HUDEP-2 (cell line): ENCODE measurements around the gene CHRDL2.
"Not testable (repeated sequence)": the region's sequence is repeated elsewhere in the genome, so short reads cannot be mapped to it uniquely, and the experiment has no call there.

Experiments
- DNase-seq, 76 experiments: peaks; one replicate each; lab custom pipeline; 2025; ENCODE audit not compliant: unreplicated experiment in 76 of 76; lab: John Stamatoyannopoulos, UW

CHRDL2 gene, protein sequence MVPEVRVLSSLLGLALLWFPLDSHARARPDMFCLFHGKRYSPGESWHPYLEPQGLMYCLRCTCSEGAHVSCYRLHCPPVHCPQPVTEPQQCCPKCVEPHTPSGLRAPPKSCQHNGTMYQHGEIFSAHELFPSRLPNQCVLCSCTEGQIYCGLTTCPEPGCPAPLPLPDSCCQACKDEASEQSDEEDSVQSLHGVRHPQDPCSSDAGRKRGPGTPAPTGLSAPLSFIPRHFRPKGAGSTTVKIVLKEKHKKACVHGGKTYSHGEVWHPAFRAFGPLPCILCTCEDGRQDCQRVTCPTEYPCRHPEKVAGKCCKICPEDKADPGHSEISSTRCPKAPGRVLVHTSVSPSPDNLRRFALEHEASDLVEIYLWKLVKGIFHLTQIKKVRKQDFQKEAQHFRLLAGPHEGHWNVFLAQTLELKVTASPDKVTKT

DNA sequence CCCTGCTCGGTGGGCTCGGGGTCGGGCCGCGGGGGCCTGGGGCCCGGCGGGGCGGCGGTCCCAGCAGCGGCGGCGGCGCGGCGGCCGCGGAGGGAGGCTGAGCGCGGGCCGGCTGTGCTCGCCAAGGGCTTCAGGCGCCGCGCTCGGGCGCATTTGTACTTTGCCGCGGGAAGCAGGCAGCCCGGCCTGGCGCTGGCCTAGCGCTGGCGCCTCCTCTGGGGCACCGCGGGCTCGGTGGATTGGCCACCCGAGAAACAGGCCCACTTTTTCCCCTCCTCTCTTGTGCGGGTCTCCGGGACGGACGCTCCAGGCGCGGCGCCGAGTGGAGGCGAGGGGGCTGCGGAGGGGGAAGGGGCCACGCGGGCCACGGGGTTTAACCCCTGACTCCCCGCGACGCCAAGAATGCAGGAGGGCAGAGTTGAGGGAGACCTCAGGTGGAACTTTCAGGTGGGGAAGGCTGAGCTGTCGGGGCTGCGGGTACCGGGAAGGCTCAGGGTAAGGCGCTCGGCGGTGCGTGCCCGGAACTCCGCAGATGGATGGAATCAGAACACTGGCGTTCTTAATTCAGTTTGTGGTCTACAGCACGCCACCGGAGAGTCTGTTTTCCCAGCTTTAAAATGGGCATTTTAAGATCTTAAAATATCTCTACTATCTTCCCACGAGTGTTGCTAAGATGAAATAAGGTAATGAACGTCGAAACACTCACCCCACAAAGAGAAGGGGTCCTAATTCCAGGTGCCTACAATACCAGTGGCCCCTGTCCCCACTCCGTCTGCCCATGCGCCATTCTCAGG is at the start of gene CHRDL2:
Gene CHRDL2, minus strand, starts transcription at position 126 of the 794 bp plus-strand sequence. CDS start 538 bp downstream, outside the sequence.
- no peak for DNase-seq

DNA sequence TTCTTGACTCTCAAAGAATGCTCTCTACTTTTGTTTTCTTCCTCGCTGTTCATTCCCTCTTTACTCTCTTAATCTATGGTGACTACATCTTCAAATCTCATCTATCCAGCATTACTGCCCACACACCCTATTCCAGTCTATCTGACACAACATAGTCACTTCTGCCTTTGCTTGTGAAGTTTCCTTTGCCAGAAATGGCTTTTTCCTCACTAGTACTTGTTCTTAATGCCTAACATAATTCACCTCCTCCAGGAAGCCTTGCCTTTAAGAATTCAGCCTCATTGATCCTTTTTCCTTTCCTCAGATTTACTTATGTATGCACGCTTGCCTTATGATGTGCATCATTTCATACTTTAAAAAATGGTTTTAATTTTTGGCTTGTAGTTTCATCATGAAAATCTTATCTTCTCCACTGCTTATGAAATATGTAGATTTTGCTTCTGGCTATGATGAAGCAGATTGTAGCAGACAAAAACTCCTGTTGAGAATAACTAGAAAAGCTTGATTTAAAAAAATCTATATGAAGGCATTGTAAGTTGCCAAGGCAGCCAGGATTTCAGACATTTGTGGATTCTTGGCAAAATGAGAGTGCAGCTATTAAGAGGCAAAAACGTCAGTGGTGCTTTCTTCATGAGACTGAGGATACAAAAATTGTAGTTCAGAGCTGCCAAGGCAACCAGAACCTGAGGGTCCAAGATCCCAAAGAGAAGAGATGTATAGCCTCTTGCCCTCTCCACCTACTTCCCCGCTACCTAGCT is 49.2 kb upstream of the CHRDL2 start:
- DNase-seq = no peak

DNA sequence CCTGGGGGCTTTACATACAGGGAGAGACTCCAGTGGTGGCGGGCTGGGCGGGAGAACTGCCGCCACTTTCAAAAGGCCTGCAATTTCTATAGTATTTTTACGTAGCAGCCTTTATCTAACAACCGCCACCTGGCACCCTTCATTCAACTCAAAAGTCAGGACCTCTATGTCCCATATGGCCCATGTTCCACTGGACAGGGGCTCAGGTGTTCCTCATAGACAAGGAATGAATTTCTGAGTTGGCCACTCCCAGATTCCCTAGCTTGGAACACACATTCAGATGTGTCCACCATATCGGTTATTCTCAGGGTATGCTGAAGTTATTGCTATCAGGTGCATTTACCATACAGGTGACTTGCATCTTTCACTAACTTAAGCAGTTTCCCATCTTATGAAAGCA is 47.4 kb upstream of the CHRDL2 start:
- no peak for DNase-seq

DNA sequence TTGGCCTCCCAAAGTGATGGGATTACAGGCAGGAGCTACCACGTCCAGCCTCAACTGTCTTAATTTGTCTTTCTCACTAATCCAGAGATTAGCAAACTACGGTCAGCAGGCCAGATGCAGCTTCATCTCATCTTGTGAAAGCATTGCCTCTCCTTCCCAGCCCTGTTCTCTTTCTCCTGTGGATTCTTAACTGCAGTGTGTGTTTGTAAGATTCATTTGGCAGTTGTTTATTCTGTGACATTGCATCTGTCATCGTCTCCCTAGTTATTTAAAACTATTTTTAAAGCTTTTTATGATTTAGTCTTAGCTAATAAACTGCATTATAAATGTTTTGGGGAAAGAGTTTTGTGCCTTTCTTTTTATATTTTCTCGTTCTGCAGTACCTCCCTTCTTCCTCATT is 46.7 kb upstream of the CHRDL2 start:
- no peak for DNase-seq

DNA sequence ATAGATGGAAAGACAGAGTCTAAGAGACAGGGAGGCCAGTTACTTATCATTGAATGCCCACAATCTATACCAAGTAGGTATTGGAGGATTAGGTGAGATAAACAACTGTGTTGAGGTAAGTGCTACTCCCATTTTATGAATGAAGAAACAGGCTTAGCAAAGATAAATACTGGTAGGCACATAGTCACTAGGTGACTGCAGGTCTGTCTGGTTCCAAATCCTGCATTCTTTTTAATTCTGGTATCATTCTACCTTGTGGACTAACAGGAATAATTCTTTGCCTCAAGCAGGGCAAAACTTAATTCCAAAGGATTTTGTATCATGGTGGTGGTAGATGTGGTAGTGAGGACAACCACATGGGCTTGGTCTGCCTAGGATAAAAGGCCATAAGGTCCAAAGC is 45.8 kb upstream of the CHRDL2 start:
- no peak for DNase-seq

DNA sequence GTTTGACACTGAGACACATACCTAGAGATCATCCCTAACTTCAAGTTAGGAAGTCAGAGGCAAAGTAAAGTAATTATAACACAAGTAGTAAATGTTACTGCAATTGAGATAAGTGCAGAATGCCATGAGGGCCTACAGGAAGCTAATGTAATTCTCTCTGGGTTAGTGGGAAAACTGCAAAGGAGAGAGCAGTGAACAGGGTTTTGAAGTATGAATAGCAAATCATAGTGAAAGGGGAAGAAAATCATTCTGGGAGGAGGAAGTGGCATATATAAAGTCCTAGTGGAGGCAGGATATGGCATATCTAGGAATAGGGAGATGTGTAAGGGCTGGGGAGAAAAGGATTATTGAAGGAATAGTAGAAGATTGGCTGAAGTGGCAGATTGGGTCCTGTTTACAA is 45.3 kb upstream of the CHRDL2 start:
- DNase-seq = no peak

DNA sequence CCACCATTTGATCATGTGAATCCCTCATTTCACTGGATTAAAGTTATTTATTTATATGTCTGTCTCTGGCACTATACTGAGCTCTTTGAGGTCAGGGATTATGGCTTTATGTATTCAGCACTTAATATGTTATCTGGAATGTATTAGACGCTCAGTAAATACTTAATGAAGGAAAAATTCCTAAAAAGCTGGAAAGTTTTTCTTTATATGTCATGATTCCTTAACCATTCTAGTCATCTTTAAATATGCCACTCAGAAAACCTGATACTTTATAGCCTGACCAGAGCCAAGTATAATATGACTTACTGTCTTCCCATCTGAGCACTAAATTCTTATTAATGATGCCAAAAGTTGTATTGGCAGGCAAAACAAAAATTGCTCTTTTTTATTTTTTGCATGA is 44.5 kb upstream of the CHRDL2 start:
- DNase-seq = no peak

DNA sequence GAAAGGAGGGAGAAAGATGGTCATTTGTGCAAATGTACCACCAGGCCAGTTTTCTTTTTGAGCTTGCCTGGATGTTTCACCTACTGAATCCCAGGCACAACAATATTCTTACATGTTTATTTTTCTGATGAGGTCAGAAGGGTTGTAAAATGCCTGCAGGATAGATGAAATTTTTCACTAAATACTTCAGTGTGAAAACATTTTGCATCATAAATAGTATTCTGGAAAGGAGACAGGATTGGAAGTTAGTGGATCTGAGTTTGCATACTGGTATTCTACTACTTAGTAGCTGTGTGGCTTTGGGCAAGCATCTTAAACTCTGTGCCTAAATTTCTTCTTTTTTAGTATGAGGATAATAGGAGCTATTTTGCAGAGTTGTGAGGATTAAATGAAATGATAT is 42.2 kb upstream of the CHRDL2 start:
- DNase-seq = no peak

DNA sequence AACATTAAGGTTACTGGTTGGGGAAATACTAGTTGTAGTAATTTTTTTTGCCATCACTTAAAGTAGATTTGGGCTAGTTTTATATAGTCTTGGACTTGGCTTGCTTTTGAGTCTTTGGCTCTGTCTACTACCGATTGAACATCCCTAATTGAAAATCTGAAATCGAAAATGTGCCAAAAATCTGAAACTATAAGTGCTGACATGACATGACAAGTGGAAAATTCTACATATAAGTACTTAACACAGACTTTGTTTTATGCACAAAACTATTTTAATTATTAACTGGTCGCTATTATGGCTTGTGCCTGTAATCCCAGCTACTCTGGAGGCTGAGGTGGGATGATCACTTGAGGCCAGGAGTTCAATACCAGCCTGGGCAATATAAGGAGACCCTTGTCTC is 39.9 kb upstream of the CHRDL2 start:
- DNase-seq = no peak

DNA sequence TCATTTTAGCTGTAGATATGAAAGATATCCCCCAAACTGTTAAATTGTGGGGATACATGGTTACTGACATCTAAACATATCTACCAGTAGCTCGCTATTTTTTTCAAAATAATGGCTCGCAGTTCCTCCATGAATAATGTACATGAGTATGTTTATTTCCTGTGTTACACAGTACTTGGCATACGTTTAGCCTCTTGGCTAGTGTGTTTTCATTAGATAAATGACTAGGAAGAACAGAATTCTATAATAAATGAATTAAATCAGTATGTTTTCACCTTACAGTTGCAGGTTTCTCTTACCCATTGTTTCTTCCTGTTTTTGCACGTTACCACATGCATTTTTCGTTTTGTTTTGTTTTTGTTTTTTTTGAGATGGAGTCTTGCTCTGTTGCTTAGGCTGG is 39.2 kb upstream of the CHRDL2 start:
- DNase-seq = no peak

DNA sequence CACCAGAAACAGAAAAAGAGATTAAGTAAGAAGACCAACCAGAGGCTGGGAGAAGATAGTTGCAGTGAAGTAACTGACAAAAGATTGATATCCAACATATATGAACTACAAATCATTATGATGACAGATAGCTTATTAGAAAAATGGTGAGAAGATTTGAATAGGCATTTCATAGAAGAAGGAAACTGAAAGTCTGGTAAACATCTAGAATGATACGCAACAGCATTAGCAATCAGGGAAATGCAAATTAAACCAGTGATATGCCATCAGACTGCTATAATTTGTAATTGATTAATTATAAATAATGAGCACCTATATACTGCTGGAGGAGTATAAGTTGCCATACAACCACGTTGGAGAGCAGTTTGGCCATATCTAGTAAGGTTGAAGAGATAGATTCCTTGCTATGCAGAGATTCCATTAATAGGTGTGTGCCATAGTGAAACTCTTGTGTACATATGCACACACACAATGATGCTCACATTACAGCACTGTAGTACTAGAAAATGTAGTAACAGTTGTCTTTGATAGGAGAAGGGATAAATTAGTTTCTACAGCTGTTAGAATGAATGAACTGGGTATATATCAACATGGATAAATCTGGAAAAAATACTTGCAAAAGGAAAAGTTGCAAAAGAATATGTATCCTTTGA is 38.0 kb upstream of the CHRDL2 start:
- no peak for DNase-seq

DNA sequence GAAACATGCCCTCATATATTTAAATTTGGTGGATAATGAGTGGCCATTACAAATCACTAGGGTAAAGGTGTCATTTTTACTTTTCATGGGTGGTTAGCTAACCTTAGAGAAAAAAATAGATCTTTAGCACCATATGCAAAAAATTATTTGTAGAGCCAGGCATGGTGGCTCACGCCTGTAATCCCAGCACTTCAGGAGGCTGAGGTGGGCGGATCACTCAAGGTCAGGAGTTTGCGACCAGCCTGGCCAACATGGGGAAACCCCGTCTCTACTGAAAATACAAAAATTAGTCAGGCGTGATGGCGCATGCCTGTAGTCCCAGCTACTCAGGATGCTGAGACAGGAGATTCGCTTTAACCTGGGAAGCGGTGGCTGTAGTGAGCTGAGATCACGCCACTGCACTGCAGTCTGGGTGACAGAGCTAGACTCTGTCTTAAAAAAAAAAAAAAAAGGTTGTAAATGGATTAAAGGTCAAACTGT is 37.0 kb upstream of the CHRDL2 start:
- not testable (repeated sequence) for DNase-seq

DNA sequence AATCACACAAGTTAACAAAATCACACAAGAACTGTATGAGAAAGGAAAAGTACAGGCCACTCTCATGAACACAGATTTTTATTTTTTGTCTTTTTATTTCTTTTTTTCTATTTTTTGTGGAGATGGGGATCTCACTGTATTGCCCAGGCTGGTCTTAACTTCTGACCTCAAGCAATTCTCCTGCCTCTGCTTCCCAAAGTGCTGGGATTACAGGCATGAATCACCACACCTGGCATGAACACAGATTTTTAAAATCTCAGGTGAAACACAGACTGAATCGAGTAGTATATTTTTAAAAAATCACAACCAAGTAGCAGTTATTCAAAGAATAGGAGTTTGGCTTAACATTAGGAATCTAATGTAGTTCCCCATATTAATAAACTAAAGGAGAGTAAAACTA is 35.7 kb upstream of the CHRDL2 start:
- no peak for DNase-seq

DNA sequence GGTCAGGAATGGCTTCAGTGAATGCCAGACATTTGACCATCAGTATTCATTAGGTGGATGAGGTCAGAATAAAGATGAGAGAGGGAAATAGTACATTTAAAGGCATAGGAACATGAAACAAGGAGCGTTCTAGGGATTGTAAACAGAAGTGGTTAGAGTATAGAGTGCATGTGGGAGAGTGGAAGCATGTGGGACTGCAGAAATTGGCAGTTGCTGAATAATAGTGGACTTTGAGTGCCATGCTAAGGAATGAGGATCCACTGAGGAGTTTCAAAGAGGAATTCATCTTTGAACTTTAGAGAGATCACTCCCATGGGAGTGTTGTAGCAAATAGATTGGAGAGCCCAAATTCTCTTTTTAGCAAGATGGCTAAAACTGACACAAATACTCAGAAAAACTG is 25.3 kb upstream of the CHRDL2 start:
- no peak for DNase-seq

DNA sequence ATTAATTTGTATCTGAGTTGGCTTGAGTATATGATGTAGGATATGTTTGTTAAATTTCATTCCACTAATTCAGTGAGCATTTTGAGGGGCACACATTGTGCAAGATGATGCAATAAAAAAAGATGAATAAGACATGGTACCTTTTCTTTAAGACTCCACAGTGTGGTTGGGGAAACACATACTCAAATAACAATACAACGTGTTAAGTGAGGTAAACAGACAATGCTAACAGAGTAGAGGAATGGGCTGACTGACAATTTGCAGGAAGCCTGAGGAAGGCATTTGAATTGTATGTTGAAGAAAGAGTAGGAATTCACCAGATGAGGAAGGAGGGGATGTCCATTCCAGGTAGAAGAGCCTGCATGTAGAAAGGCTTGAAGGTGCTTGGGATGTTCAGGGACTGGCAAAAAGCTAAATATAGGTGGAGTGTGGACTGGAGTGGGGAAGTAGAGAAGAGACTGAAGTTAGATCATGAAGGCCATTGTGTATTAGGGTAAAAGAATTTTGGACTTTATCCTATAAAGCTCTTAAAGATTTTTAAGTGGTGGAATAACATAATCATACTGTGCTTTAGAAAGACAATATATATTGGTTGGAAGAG is 24.3 kb upstream of the CHRDL2 start:
- no peak for DNase-seq

DNA sequence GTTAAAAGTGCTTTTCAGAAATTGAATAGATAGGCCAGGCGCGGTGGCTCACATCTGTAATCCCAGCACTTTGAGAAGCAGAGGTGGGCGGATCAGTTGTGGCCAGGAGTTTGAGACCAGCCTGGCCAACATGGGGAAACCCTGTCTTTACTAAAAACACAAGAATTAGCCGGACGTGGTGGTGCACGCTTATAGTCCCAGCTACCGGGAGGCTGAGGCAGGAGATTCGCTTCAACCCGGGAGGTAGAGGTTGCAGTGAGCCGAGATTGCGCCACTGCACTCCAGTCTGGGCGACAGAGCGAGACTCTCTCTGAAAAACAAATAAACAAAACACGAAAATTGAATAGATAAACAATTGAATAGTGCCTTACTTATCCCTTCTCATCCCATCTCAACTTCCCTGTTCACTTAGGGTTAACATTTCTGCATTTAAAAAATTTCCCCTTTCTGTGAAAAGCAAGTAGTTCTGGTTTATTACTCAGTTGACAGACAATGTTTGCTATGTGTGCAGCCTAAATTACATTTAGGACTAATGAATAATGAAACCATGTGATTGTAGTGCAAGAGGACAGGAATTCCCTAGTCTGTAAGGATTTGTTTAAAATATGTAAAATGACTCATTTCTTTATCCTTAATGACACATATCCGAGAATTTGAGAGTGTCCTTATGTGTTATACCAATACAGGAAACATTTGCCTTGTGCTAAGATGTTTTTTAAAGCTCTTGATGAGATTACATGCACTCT is 23.5 kb upstream of the CHRDL2 start:
- no peak for DNase-seq

DNA sequence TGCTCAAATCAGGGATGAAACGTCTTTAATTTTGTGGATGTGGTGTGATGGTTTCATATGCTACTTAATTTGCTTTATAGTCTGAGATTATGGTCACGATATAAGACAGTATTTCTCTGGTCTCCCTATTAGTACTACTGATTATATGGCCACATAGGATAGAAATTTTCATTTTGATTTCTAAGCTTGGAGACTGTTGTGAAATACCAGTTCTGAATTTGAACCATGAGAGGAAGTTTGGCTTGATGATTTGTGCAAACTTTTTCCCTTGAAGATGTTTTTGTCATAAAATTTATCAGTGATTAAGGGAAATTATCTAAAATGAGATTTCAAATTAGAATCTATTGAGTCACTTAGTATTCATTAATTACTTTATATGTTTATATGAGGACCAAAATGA is 20.1 kb upstream of the CHRDL2 start:
- DNase-seq = no peak

DNA sequence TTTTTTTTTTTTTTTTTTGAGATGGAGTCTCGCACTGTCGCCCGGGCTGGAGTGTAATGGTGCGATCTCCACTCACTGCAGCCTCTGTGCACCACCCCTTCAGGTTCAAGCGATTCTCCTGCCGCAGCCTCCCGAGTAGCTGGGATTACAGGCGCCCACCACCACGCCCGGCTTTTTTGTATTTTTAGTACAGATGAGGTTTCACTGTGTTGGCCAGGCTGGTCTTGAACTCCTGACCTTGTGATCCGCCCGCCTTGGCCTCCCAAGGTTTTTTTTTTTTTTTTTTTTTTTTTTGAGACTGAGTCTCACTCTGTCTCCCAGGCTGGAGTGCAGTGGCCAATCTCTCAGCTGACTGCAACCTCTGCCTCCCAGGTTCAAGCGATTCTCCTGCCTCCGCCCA is 19.4 kb upstream of the CHRDL2 start:
- not testable (repeated sequence) for DNase-seq

DNA sequence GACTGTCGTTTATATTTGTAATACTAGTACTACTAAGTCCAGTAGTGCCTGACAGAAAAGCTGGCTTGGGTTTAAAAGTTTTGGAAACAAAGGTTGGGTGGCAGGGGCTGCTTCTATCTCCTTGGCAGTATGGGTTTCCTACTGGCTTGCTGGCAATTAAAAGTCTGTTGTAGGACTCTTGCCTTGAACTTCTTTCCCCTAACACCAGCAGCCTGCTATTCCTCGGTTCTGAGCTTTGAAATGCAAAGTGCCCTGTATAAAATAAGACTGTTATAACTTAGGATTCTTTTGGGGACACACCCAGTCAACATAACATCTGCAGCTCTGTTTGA is 18.7 kb upstream of the CHRDL2 start:
- DNase-seq = peak in 1 of 76 experiments; percentile 8
